ENCODE data around the gene MET.
A peak's percentile ranks its signal among the peaks of the same experiment; 100 is the strongest.
"Not testable (repeated sequence)": the region's sequence is repeated elsewhere in the genome, so short reads cannot be mapped to it uniquely, and the experiment has no call there.

MET gene

GRCh38 chr7:116632384-116632783 is 39.6 kb upstream of the MET start:
- TF ChIP-seq CTCF (IDR thresholded peaks at IDR 0.05; ENCODE audit: insufficient read depth, low read depth, low read length, missing control alignments), result no peak
- DNase-seq (ENCODE audit: low read depth), result no peak
- no peak overlapping the region for H3K4me3 ChIP-seq (ENCODE audit: low read length)

GRCh38 chr7:116633131-116633988 is 38.6 kb upstream of the MET start:
- peak; percentile 32 for TF ChIP-seq CTCF (IDR thresholded peaks at IDR 0.05; ENCODE audit: insufficient read depth, low read depth, low read length, missing control alignments)
- DNase-seq (ENCODE audit: low read depth), result peak; percentile 94
- H3K4me3 ChIP-seq (ENCODE audit: low read length), result peak overlapping the region; percentile 4

GRCh38 chr7:116636997-116637396 is 35.0 kb upstream of the MET start:
- DNase-seq (ENCODE audit: low read depth), result no peak
- TF ChIP-seq CTCF (IDR thresholded peaks at IDR 0.05; ENCODE audit: insufficient read depth, low read depth, low read length, missing control alignments), result no peak
- H3K4me3 ChIP-seq (ENCODE audit: low read length), result no peak overlapping the region

GRCh38 chr7:116638592-116638991 is 33.4 kb upstream of the MET start:
- H3K4me3 ChIP-seq (ENCODE audit: low read length); DNase-seq (ENCODE audit: low read depth): not testable (repeated sequence)

GRCh38 chr7:116641551-116642153 is 30.3 kb upstream of the MET start:
- no peak for DNase-seq (ENCODE audit: low read depth)
- no peak for TF ChIP-seq CTCF (IDR thresholded peaks at IDR 0.05; ENCODE audit: insufficient read depth, low read depth, low read length, missing control alignments)
- H3K4me3 ChIP-seq (ENCODE audit: low read length), result no peak overlapping the region

GRCh38 chr7:116643148-116643547 is 28.8 kb upstream of the MET start:
- DNase-seq (ENCODE audit: low read depth); H3K4me3 ChIP-seq (ENCODE audit: low read length): not testable (repeated sequence)

GRCh38 chr7:116644628-116645027 is 27.4 kb upstream of the MET start:
- no peak for DNase-seq (ENCODE audit: low read depth)
- no peak for TF ChIP-seq CTCF (IDR thresholded peaks at IDR 0.05; ENCODE audit: insufficient read depth, low read depth, low read length, missing control alignments)

GRCh38 chr7:116647290-116647689 is 24.7 kb upstream of the MET start:
- no peak for TF ChIP-seq CTCF (IDR thresholded peaks at IDR 0.05; ENCODE audit: insufficient read depth, low read depth, low read length, missing control alignments)
- DNase-seq (ENCODE audit: low read depth), result no peak
- no peak overlapping the region for H3K4me3 ChIP-seq (ENCODE audit: low read length)

More at GRCh38 chr7:116644628-116645027, 27.4 kb upstream of the MET start:
- H3K4me3 ChIP-seq (ENCODE audit: low read length), result no peak overlapping the region
